Lower leg skin (tissue), 4 donors: Measurements from ENCODE around the gene LRBA. TPM values are rescaled to one million over a fixed set of nuclear protein-coding genes. Genes with fewer than 3 reads are reported as not detected.

Experiments
- DNase-seq, 2 donors: peaks; one replicate each; pipeline ENCODE4 v3.0.0-alpha.2; 2019; ENCODE audit warnings: low spot score in 2 of 2
- H3K4me3 ChIP-seq: fragments of 200-600 bp; sonication (generic); 2 replicates; pipeline ENCODE4 v1.5.1; 2017; ENCODE audit warnings: mild to moderate bottlenecking, low read depth; ENCODE audit not compliant: poor library complexity, severe bottlenecking
- POLR2A ChIP-seq, 2 donors: fragments of 450-650 bp; IDR thresholded peaks; one replicate each; pipeline ENCODE4 v1.6.1; 2016 to 2017; ENCODE audit warnings: antibody characterized with exemption in 2 of 2, mild to moderate bottlenecking in 1 of 2, moderate library complexity in 1 of 2
- WGBS, 2 donors: methylation state at CpG; one replicate each; pipeline ENCODE4 v1.1.5; 2018; 5-methylcytosine and 5-hydroxymethylcytosine counted together
- intact Hi-C: fragments of 100-400 bp; cut with DNase I; formaldehyde crosslinking; loops from one replicate; pipeline ENCODE4 v1.15.0; 2023; ENCODE audit warnings: low total_unique reads
- total RNA-seq, 4 donors: library from RNA; depleted of rRNA; stranded (reverse); fragments of >200 nt; gene quantifications; one replicate each; pipeline ENCODE4 v1.1.0, GENCODE V29; 2016
- TF ChIP-seq, protein P1 (sequence below), 3 donors: fragments of 450-650 bp; IDR thresholded peaks; one replicate each; pipeline ENCODE4 v1.5.1; 2016; ENCODE audit warnings: antibody characterized with exemption in 3 of 3, mild to moderate bottlenecking in 3 of 3, moderate library complexity in 2 of 3

LRBA gene
- total RNA-seq, 4 donors from 2014 or later = 71.9 to 86.8 (median 75.0) TPM

DNA sequence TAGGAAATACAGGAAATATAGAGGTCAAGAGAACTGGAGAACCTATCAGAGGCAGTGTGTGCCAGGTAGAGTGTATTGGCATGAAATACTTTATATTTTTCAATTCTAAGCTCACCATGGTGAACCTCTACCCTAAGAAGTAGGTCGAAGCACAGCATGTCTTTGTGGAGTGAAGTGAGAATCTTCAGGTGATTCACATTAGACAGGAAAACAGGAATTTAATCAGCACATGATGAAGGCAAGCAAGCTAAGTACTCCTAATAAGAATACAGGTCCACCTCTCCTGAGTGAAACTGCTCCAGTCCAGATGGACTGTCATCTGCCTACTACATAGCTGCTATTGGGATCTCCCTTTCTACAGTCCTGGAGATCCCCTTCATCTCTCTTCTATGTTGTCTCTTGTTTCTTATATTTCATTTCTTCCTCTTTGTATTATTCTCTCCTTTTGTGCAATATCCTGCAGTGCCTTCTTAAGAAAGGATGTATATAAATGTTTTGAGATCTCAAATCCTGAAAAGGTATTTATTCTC lies 159.0 kb downstream of the LRBA start:
- H3K4me3 ChIP-seq = no peak overlapping the region
- intact Hi-C loops = no loop called here
- DNase-seq = no peak
- TF ChIP-seq, protein P1, sequence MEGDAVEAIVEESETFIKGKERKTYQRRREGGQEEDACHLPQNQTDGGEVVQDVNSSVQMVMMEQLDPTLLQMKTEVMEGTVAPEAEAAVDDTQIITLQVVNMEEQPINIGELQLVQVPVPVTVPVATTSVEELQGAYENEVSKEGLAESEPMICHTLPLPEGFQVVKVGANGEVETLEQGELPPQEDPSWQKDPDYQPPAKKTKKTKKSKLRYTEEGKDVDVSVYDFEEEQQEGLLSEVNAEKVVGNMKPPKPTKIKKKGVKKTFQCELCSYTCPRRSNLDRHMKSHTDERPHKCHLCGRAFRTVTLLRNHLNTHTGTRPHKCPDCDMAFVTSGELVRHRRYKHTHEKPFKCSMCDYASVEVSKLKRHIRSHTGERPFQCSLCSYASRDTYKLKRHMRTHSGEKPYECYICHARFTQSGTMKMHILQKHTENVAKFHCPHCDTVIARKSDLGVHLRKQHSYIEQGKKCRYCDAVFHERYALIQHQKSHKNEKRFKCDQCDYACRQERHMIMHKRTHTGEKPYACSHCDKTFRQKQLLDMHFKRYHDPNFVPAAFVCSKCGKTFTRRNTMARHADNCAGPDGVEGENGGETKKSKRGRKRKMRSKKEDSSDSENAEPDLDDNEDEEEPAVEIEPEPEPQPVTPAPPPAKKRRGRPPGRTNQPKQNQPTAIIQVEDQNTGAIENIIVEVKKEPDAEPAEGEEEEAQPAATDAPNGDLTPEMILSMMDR (IDR thresholded peaks at IDR 0.05) = no peak
- 81 to 94% methylated on average over 1 of the region's 1 CpG for WGBS, 2 donors

DNA sequence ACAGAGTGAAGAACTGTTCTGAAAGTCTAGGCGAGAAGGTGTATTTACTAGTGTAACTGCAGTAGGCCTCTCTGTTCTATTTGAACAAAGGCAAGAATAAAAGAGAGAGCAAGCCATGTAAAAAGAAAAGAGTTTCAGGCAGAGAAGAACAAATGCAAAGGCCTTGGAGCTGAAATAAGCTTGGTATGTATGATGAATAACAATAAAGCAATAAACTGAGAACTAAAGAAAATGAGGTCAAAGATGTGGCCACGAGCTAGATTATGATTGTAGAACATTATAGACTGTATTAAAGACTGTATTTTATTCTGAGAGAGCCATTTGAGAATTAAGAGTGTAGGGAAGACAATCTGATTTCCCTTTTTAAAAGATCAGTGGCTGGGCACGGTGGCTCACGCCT lies 160.5 kb downstream of the LRBA start:
- intact Hi-C loops = no loop called here
- no peak for TF ChIP-seq POLR2A (IDR thresholded peaks at IDR 0.05)
- TF ChIP-seq, protein P1 (IDR thresholded peaks at IDR 0.05) = no peak
- WGBS, 2 donors = 98% methylated on average over 4 of the region's 4 CpGs
- no peak overlapping the region for H3K4me3 ChIP-seq
- DNase-seq = no peak

DNA sequence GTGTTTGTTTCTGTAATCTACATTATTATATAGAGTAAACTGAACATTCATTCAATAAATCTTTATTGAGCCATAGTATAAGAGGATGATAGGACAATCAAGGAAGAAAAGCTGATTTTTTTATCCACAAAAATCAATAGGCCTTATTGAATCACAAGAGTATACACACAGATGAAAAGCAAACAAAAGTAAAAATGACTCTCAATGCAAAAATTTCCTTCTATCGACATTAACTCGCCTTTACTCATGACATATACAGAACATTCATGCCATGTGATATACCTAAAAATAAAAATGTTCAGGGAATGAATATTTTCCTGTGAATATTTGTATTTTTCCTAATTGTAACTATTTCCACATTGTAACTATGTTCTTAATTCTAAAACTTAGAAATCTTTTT lies 161.2 kb downstream of the LRBA start:
- TF ChIP-seq POLR2A (IDR thresholded peaks at IDR 0.05) = no peak
- TF ChIP-seq, protein P1 (IDR thresholded peaks at IDR 0.05) = no peak
- 98 to 99% methylated on average over 2 of the region's 2 CpGs for WGBS, 2 donors
- intact Hi-C loops = no loop called here
- DNase-seq = no peak
- H3K4me3 ChIP-seq = no peak overlapping the region

- 86 to 93% methylated on average over 1 of the region's 1 CpG for whole genome bisulfite sequencing, 2 donors
- DNase-seq = no peak
- no peak overlapping the region for H3K4me3 ChIP-seq
- TF ChIP-seq, protein P1 (IDR thresholded peaks at IDR 0.05) = no peak
- no peak for TF ChIP-seq POLR2A (IDR thresholded peaks at IDR 0.05)
- intact Hi-C loops = no loop called here
These were observed 162.9 kb downstream of the LRBA start for GRCh38 chr4:150852216-150852615.

- 92% methylated on average over 1 of the region's 1 CpG for WGBS, 2 donors
- TF ChIP-seq, protein P1 (IDR thresholded peaks at IDR 0.05) = no peak
- no peak for TF ChIP-seq POLR2A (IDR thresholded peaks at IDR 0.05)
- H3K4me3 ChIP-seq = no peak overlapping the region
- DNase-seq = no peak
- intact Hi-C loops = no loop called here
These were observed 166.1 kb downstream of the LRBA start for GRCh38 chr4:150849016-150849415.

DNA sequence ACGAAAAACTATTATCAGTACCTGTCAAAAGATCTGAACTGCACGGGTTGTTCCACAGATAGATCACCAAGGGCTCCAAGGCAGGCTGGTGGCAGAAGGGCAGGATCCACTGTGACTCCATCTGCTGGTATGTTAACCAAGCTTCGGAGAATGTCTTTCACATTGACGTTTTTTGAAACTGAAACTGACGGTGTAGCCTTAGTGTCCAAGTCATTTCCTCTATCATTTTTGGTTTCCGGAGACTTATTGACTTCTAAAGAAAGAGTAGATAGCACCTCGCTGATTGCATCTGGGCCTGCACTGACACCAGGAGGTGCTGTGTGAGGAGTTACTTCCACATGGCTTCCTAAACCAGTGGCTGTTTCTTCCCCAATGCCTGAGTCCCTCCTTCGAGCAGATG lies 186.9 kb downstream of the LRBA start:
- no peak overlapping the region for H3K4me3 ChIP-seq
- DNase-seq = no peak
- 83 to 93% methylated on average over 8 of the region's 8 CpGs for WGBS, 2 donors
- intact Hi-C loops = no loop called here
- TF ChIP-seq POLR2A (IDR thresholded peaks at IDR 0.05) = no peak
- TF ChIP-seq, protein P1 (IDR thresholded peaks at IDR 0.05) = no peak
